HepG2 (cell line): Measurements from ENCODE around the gene UACA. TPM values are rescaled to one million over a fixed set of nuclear protein-coding genes. Genes with fewer than 3 reads are reported as not detected.

Experiments
- ATAC-seq: fragments of 200-7000 bp; cut with Tn5 transposase; 3 replicates; pipeline ENCODE4 v1.9.1; 2020; ENCODE audit warnings: mild to moderate bottlenecking, moderate library complexity
- BruUV-seq: library from RNA; stranded (reverse); fragments of 400-500 nt; replicated peaks from 2 replicates; lab custom pipeline; 2021; lab: Mats Ljungman, UMichigan
- CTCF ChIA-PET: fragments of 300-600 bp; formaldehyde crosslinking; extraction: SDS; loops from one replicate; lab custom pipeline; 2021; ENCODE audit warnings: low total read pairs, inconsistent platforms, low intra/inter-chr PET ratio; lab: Yijun Ruan, JAX
- POLR2A ChIA-PET: fragments of 350-600 bp; sonication (Branson Sonifier 250); formaldehyde crosslinking; loops from one replicate; lab custom pipeline; 2020; ENCODE audit warnings: antibody characterized with exemption, inconsistent platforms; lab: Yijun Ruan, JAX
- DNase-seq: peaks from one replicate; pipeline ENCODE4 v3.0.0-alpha.2; 2015; ENCODE audit warnings: low spot score
- FAIRE-seq: peaks from 3 replicates; lab custom pipeline; 2011; peaks lifted over from hg19 to GRCh38; lab: Jason Lieb, UNC
- H2AFZ ChIP-seq: one replicate; pipeline ENCODE4 v1.6.1; 2011; ENCODE audit warnings: low read length, inconsistent platforms
- H3K27ac ChIP-seq: fragments of 300-600 bp; 3 replicates; pipeline ENCODE4 v1.8.0; 2011; ENCODE audit warnings: mixed run types, mild to moderate bottlenecking, mixed read lengths, low read length, inconsistent platforms; ENCODE audit not compliant: insufficient read depth; ENCODE audit errors: extremely low read length
- H3K27me3 ChIP-seq, 2 experiments: fragments of 200-600 bp in 1 of 2; 2 replicates in 1 of 2; 3 replicates in 1 of 2; pipeline versions ENCODE4 v1.6.0 to v1.8.0; 2011; ENCODE audit warnings: low read length in 2 of 2, mild to moderate bottlenecking in 2 of 2, moderate library complexity in 2 of 2, inconsistent platforms in 1 of 2; ENCODE audit not compliant: insufficient read depth in 2 of 2, control insufficient read depth in 1 of 2
- H3K36me3 ChIP-seq, 2 experiments: fragments of 200-600 bp in 1 of 2; replicated peaks in 1 of 2; 2 replicates in 1 of 2; 3 replicates in 1 of 2; pipeline versions ENCODE4 v1.5.1 to v1.8.0; 2011; ENCODE audit warnings: low read length in 2 of 2, inconsistent platforms in 1 of 2; ENCODE audit not compliant: insufficient read depth in 2 of 2, control insufficient read depth in 1 of 2
- H3K4me1 ChIP-seq: 2 replicates; pipeline ENCODE4 v1.5.1; 2012; ENCODE audit warnings: low read length, inconsistent platforms; ENCODE audit not compliant: insufficient read depth
- H3K4me2 ChIP-seq: 2 replicates; pipeline ENCODE4 v1.6.0; 2011; ENCODE audit warnings: low read depth, low read length, inconsistent platforms
- H3K4me3 ChIP-seq, 3 experiments: fragments of 200-600 bp in 1 of 3; sonication (generic), shearing (Covaris generic) in 1 of 3; replicated peaks in 1 of 3; 2 replicates each; pipeline ENCODE4 v1.5.1; 2011 to 2016; ENCODE audit warnings: low read length in 3 of 3, inconsistent platforms in 2 of 3, low read depth in 2 of 3, mild to moderate bottlenecking in 2 of 3, control low read depth in 1 of 3, mixed read lengths in 1 of 3; ENCODE audit not compliant: insufficient read depth in 1 of 3
- H3K79me2 ChIP-seq: one replicate; pipeline ENCODE4 v1.6.1; 2011; ENCODE audit warnings: low read length, inconsistent platforms; ENCODE audit not compliant: insufficient read depth
- H3K9ac ChIP-seq: 2 replicates; pipeline ENCODE4 v1.6.0; 2011; ENCODE audit warnings: mild to moderate bottlenecking, low read depth, low read length, inconsistent platforms; ENCODE audit not compliant: insufficient read depth
- H3K9me3 ChIP-seq: 2 replicates; pipeline ENCODE4 v1.5.1; 2012; ENCODE audit warnings: mild to moderate bottlenecking, low read length
- H4K20me1 ChIP-seq: 2 replicates; pipeline ENCODE4 v1.6.0; 2011; ENCODE audit warnings: inconsistent platforms, mild to moderate bottlenecking, low read length, moderate library complexity; ENCODE audit not compliant: insufficient read depth
- CBX5 ChIP-seq: sonication (generic); formaldehyde crosslinking; IDR thresholded peaks from 2 replicates; pipeline ENCODE4 v1.4.0; 2020; ENCODE audit warnings: missing genetic modification reagents, borderline replicate concordance
- ETS1 ChIP-seq: sonication (generic); formaldehyde crosslinking; IDR thresholded peaks from 2 replicates; pipeline ENCODE4 v1.4.0; 2020; ENCODE audit warnings: missing genetic modification reagents
- GABPA ChIP-seq, 2 experiments: IDR thresholded peaks; 2 replicates each; pipeline ENCODE4 v1.6.1; 2011 to 2016; ENCODE audit warnings: low read depth in 2 of 2, low read length in 1 of 2, missing biosample characterization in 1 of 2, missing genetic modification characterization in 1 of 2
- KIAA2018 ChIP-seq: sonication (generic); formaldehyde crosslinking; IDR thresholded peaks from 2 replicates; pipeline ENCODE4 v1.5.0; 2020; ENCODE audit warnings: mild to moderate bottlenecking, missing genetic modification reagents, borderline replicate concordance
- MXD3 ChIP-seq: IDR thresholded peaks from 2 replicates; pipeline ENCODE4 v1.6.1; 2016; ENCODE audit warnings: mild to moderate bottlenecking, missing biosample characterization, missing genetic modification reagents
- ZNF431 ChIP-seq: sonication (generic); formaldehyde crosslinking; IDR thresholded peaks from 2 replicates; pipeline ENCODE4 v1.9.0; 2022; ENCODE audit warnings: missing genetic modification reagents, low read depth, mild to moderate bottlenecking, borderline replicate concordance
- ZNF660 ChIP-seq: sonication (generic); formaldehyde crosslinking; IDR thresholded peaks from 2 replicates; pipeline ENCODE4 v1.5.1; 2020; ENCODE audit warnings: mild to moderate bottlenecking, low read depth, missing genetic modification reagents, borderline replicate concordance
- WGBS: methylation state at CpG from one replicate; pipeline ENCODE4 v1.1.6; 2017; ENCODE audit warnings: low lambda C conversion rate; 5-methylcytosine and 5-hydroxymethylcytosine counted together
- in situ Hi-C: cut with HindIII; loops from 2 replicates; pipeline ENCODE4 v1.10.0; 2017; ENCODE audit warnings: low pct_unique_long_range_greater_than_20kb; ENCODE audit not compliant: extremely low pct_ligation_motif_present
- intact Hi-C: fragments of 100-400 bp; cut with micrococcal nuclease; formaldehyde crosslinking; loops from one replicate; pipeline ENCODE4 v1.10.0; 2022; ENCODE audit not compliant: unreplicated experiment
- polyA plus RNA-seq, 8 experiments: library from polyadenylated mRNA; depleted of rRNA in 3 of 8; stranded (reverse) in 7 of 8; unstranded in 1 of 8; fragments of >200 nt; fragmentation: Illumina TruSeq in 4 of 8; extraction: Trizol in 4 of 8; gene quantifications; 2 replicates each; pipeline versions ENCODE4 v1.2.1 to v1.2.3, GENCODE V29; 2011 to 2016; ENCODE audit warnings: low read depth in 4 of 8, missing spikeins in 1 of 8, mixed read lengths in 1 of 8; ENCODE audit not compliant: insufficient read depth in 1 of 8
- total RNA-seq, 5 experiments: library from RNA; depleted of rRNA; stranded (reverse); fragments of >200 nt; fragmentation: Illumina TruSeq; extraction: Trizol; gene quantifications; 2 replicates each; pipeline ENCODE4 v1.2.3, GENCODE V29; 2016; ENCODE audit warnings: low read depth in 1 of 5

UACA gene
- total and polyA plus RNA-seq, 2 of the 13 experiments (the other 11 are each of a cell fraction or from before 2014, with no cell fraction given): 17.8 to 39.2 TPM

GRCh38 chr15:70627322-70627721, 136.0 kb downstream of the UACA start (continued):
- TF ChIP-seq KIAA2018 (CRISPR knock-in tag) (no peak), ZNF660 (CRISPR knock-in tag) (no peak)
- TF ChIP-seq, all 625 proteins: peak for 0

GRCh38 chr15:70625438-70625837, 137.9 kb downstream of the UACA start:
- CTCF ChIA-PET: no interaction called here
- DNase-seq: no peak
- intact Hi-C loops (no loop called here), in situ Hi-C loops (no loop called here)
- no peaks in the 10 kb centered on the region for H4K20me1 ChIP-seq
- BruUV-seq: no TSS peak
- POLR2A ChIA-PET: no interaction called here
- H3K4me3 ChIP-seq: no peak overlapping the region
- no peak for ATAC-seq
- no peak overlapping the region for H2AFZ ChIP-seq
- TF ChIP-seq ETS1 (CRISPR knock-in tag) (no peak), GABPA (IDR thresholded peaks at IDR 0.05; ENCODE audit: low read depth, low read length) (no peak), GABPA (CRISPR knock-in tag; IDR thresholded peaks at IDR 0.05; ENCODE audit: low read depth) (no peak), ZNF431 (CRISPR knock-in tag) (no peak), MXD3 (CRISPR knock-in tag) (no peak), CBX5 (no peak)
- H3K27me3 ChIP-seq: peaks cover 0 to 7% of the 10 kb centered on the region in 2 experiments; a peak in 3 of 5 replicates
- no peak overlapping the region for H3K9ac ChIP-seq
- H3K36me3 ChIP-seq: no peaks in the 10 kb centered on the region
- 2% methylated on average over 3 of the region's 3 CpGs for WGBS
- no peak overlapping the region for H3K27ac ChIP-seq
- H3K79me2 ChIP-seq: no peaks in the 10 kb centered on the region
- no peak for FAIRE-seq
- H3K4me1 ChIP-seq: no peaks in the 10 kb centered on the region
- H3K4me2 ChIP-seq: no peak overlapping the region
- H3K9me3 ChIP-seq: peaks cover 10% of the 10 kb centered on the region
